RPMI8226 (cell line): ENCODE results near the gene SDK1.
"Not testable (repeated sequence)": the region's sequence is repeated elsewhere in the genome, so short reads cannot be mapped to it uniquely, and the experiment has no call there.

ENCODE experiments used
- DNase-seq: peaks from one replicate; pipeline ENCODE4 v3.0.0-alpha.2; 2015

SDK1 gene

DNA sequence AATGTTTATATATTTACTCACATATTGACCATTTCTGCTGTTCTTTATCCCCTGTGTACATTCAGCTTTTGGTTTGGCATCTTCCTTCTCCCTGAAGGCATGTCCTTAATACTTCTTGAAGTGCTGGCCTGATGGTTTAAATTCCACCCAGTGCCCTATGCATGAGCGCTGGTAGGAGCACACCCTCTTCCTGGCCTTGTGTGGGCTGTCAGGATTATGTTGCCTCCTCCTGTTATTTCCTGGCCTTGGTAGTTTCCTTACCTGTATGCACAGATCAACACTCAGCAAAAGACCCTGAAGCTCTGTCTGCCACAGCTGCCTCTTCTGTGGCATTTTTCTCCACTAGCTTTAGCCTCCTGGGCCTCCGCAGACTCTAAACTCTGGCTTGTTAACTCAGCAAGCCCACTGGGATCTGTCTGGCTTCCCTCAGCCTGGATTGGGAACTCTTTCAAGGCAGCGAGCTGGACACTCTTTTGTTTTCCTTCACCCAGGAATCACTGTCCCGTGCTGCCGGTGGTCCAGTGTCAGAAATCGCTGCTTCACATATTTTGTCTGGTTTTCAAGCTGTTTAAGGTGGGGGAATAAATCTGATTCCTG lies 595.2 kb downstream of the SDK1 start:
- DNase-seq: no peak

DNA sequence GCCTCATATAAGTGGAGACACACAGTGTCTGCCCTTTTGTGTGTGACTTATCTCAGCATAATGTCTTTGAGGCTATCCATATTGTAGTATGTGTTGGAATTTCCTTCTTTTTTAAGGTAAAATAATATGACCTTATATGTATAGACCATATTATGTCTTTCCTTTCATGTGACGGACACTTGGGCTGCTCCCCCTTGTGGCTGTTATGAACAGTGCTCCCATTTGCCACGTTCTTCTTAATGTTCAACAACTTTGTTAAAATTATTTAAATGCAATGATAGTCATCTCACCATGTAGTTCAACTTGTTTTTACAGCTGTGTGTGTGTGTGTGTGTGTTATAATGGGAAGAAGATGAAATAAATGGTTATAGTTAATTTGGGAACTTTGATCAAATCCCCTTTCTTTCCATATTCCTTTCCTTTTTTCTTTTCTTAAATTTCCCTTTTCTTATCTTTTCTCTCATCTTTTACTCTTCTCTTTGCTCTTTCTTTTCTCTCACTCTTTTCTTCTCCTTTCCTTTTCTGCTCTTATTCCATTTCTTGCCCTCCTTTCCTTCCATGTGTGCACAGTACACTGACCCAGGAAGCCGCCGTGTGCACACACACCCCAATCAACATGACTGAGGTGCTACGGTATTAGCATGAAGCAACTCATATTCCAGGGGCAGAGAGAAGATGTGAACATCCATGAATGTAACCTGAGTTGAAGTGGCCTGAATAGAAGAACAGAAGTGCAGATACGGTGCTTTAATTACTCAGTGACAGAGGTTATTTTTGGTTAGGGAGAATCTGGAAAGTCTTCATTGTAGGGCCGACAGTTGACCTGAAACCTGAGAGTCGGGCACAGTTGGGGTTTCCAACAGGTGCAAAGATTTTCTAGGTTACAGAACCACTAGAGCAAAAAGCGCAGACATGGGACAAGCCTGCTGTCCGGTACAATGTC lies 596.6 kb downstream of the SDK1 start:
- DNase-seq: peak; percentile 20

DNA sequence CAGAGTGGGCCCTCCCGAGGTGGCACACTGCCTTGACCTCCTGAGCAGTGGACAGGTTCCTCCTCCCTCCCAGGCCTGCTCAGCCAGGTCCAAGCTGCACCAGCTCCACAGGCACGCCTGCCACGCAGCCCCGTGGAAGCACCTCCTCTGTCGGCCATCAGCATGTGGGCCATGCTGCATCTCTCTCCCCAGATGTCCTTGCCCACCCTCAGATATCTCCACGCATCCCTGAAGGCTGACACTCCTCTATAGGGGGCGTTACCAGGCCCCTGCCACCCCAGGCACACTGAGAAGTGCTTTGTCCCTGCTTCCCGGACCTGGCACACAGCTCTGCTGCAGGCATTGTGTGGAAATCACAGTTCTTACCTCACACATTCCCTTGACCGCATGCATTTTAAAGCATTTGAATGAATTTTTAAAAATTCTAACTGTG lies 598.5 kb downstream of the SDK1 start:
- DNase-seq: no peak

DNA sequence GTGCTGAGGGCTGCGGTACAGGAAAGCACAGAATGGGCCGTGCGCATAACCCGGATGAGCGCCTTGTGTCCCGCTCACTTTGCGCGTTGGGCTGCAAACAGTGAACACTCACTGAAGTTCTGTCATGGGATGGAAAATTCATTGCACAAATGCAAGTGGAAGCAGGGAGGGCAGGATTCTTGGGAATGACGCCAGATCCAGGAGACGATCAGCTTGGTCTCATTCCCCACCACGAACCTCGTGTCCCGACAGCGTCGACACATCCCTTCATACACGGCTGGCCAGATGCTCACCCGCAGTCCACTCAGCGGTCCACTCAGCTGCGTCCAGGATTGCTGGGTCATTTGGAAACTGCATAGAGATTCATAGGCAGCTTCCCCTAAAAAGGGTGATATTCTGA lies 607.1 kb downstream of the SDK1 start:
- DNase-seq: no peak

DNA sequence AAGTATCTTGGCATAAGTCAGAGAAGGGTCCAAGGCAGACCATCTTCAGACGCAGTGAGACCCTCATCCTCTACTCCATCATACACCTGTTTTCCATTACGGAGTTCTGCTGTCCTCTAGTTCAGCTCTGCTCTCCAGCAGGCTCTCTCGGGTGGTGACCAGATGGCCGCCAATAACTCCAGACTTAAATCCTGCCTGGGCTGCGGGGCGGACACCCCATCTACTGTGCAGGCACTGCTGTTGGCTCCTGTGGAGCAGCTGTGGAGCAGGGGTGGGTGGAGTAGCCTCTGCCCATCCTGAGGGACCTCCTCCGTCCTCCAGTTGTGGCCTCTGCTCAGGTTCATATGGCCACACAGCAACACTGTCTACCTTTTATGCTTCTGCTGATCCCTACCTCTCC lies 608.1 kb downstream of the SDK1 start:
- no peak for DNase-seq

DNA sequence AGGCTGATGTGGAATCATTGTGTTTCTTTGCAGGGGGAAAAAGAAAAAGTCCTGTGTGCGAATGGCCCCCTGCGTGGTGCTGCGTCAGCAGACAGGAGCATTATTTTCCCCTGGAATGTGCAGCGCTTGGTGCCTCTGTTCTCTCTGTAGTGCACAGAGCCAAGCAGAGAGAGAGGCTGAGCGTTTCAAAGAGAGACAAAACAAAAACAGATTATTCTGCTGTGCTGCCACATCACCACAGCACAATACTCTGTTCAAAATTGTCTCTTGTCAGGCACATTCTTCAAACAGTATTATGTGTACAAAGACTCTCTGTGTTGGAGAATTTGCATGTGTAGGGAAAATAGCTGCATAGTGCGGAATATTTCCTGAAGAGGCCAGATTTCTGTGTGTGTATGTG lies 609.0 kb downstream of the SDK1 start:
- no peak for DNase-seq

DNA sequence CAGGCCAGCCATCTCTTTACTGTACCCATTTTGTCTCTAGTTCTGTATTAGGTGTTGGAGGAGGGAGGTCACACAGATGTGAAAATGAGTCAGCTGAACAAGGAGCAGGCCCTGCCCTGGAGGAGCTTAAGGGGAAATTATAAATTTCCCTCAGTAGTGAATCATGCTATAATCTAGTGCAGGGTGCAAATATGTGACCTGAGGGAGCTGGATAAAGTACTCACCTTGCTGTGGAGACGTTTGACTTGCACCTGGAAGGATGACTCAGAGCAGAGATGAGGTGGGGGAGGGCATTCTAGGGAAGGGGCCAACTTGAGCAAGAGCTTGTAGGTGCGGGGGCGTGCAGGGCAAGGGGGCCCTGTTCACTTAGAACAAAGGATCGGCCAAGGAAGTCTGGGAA lies 610.6 kb downstream of the SDK1 start:
- DNase-seq: no peak

DNA sequence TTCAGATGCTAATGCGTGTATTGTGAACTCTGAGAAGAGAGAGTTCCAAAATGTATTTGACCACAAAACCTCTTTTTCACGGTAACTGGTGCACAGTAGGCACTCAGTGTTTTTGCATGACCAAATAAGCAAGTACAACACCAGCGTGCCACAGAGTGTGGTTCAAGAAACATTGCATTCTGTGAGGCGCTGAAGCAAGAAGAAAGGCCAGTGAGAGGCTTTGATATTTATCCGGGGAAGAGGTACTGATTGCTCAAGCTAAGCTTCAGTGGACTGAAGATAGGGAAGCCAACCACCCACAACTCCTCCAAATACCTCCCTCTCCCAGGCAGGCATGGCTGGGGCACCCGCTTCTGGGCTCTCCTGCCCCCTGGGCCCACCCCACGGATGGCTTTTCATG lies 611.2 kb downstream of the SDK1 start:
- no peak for DNase-seq

DNA sequence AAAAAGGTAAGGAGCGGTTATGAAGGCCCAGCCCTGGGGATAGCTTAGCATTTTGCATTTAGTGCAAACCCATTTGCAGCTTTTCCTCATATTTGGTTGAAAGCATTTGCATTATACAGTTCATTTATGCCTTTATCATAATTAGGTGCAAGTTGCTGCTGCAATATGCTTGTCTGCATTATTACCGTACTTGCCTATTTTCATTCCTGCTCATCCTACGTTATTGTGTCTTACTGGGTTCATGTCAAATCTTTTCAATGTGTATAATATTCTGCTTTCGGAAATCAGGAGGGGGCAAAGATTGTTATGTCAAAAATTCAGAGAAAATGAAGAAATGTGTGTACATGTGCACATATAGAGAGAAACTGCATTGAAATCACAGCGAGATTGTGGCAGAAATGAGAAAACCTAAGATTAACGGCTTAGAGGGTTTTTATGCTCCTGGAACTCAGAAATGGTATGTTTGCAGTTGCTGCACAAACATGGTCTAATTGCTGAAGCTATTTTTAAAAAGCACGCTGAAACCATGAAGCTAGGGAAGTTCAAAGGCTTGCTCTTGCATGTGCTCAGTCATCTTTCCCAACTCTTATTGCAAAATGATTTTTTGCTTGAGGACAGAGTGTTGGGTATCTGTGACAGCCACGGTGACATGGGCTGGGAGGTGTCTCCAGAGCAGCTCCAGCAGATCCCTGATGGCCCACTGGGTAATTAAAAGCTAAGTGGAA lies 613.2 kb downstream of the SDK1 start:
- no peak for DNase-seq

DNA sequence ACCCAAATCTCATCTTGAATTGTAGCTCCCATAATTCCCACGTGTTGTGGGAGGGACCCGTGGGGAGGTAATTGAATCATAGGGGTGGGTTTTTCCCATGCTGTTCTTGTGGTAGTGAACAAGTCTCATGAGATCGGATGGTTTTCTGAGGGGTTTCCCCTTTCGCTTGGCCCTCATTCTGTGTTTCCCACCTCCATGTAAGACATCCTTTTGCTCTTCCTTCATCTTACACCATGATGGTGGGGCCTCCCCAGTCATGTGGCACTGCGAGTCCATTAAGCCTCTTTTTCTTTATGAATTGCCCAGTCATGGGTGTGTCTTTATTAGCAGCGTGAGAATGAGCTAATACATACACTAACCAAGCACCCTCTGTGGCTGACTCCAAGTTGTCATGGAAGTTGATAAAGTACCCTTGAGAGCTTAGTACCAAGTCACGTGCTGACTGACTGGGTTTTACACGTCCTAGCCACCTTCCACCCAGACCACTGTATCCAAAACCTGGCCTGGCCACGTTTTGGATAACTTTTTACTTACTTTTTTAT lies 614.4 kb downstream of the SDK1 start:
- no peak for DNase-seq

DNA sequence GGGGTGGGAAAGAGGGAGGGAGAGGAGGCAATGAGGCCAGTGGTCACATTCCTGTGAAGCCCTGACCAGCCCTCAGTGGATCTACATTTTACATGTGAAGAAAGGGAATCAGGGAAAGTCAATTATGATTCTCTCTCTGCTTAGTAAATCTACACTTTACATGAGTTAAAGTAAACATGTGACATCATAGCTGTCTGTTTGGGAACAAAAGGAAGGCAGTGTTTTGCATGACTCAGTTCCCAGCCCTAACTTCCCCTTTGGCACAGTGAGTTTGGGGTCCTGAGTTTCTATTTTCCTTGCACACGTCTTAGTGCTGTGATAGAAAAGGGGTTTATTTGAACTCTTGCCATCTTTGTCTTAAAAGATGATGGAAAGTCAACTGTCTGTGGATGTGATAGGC lies 615.1 kb downstream of the SDK1 start:
- no peak for DNase-seq

DNA sequence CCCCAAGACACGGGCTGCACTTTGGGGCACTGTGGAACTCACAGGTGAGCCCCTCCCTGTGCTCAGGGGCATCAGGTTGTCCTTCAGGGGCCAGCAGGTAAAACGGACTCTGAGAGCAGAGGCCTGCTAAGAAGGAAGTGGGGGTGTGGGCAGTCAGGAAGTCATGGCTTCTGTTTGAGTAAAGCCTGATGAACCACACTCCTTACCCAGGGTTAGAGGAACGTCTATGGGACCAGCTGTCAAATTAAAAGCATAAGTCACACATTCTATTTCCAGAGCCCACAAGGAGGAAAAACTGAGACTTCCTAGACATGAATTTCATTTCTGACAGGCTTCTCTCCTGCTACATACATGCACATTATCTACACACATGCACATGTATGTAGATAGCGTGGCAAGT lies 616.4 kb downstream of the SDK1 start:
- no peak for DNase-seq

DNA sequence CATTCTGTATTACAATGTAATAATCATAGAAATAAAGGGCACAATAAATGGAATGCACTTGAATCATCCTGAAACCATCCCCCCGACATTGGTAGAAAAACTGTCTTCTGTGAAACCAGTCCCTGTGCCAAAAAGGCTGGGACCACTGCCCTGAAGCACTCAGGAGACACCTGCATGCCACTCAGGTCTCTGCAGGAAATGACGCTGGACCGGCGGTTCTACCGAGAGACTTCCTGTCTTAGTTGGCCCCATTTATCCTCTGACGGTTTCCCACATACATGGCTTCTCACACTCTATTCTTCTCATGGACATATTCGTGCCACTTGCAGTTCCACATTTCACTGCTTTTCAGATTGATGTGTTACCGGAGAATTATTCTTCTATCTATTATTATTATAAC lies 617.5 kb downstream of the SDK1 start:
- DNase-seq: no peak

DNA sequence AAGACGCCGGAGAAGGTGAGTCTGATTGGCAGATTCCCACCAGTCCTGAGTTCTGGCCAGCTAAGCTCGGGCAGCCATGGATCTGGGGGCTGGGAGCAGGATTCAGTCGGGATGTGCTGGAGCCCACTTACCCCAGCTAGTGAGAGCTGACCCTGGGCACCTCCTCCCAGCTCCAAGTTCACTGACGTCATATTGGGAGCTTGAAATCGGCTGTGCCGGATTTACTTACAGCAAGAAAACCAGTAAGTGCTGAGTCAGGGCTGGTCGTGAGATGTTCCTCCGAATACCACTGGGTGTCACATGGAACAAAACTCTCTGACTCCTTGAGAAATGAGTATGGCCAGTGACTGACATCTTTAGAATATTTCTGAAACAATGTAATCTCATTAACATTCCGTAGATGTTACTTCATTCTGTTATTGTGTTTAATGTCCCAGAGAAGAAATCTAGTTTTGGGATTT lies 621.2 kb downstream of the SDK1 start:
- DNase-seq: peak; percentile 45

DNA sequence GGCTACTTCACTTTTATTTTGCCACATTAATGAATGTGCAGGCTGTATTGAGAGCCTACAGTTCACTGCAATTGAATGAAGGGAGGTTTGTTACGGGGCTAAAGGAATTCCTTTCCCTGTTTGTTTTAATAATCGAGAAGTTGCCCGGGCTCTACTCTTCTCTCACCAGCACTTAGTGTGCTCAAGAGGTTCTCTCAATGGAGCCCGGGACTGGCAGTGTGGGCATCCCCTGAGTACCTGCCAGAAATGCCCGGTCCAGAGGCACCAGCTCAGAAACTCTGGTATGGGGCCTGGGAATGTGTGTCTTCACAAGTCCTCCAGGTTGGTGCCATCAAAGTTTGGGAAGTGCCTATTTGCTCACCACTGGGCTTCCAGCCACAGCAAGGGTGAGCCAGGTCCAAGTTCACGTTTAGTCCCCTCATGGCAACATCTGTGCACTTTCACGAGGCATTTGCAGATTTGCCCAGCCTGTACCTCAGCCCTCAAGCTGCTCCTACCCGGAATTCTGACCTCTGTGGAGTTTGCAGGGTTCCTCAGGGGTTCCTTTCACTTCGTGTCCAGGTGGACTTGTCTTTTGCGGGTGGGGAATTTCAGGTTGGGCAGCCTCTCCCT lies 622.4 kb downstream of the SDK1 start:
- DNase-seq: no peak

DNA sequence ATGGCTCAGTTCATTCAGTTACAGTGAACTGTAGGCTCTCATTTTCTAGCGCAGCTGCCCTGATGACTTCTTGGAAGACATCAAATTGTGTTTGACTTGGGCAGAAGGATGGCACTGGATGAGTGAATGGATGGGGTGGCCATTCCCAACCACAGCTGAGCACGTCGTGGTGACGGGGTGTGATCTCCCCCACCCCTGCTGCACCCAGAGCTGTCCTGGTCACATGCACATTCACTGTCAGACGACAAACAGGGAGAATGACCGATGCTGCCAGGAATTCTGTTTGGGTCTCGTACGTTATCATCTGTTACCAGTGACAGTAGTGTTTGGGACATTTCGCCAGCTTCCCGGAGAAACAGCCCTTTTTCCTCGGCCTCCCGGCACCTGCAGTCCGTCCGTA lies 623.2 kb downstream of the SDK1 start:
- no peak for DNase-seq

DNA sequence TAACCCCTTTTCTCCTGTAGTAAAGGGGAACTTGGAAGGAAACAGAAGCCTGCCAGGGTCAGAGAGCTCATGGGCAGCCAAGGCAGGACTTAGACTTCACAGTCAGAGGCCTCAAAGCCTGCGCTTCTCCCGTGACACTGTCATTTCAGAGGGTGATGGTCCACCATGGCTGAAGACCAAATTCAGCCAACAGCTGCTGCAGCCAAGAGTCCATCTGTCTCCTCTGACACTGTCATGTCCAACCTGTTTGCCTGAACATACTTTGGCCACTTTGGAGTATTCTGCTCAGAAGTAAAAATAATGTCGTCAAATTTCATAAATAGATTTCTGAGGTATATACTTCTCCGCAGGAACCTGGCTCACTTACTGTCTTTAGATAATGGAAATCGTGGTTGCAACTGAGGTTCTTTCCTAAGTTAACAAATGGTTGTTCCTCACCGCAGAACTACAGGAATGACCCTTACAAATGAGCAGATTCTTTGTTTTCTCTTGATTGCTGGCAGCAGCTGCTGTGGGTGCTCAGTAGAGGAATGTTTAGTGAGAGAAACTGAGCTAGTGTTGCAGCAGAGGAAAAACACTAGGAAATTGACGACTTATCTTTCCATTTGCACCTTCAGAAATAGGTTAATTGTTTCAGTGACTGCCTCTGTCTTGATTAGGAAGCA lies 626.5 kb downstream of the SDK1 start:
- DNase-seq: no peak

DNA sequence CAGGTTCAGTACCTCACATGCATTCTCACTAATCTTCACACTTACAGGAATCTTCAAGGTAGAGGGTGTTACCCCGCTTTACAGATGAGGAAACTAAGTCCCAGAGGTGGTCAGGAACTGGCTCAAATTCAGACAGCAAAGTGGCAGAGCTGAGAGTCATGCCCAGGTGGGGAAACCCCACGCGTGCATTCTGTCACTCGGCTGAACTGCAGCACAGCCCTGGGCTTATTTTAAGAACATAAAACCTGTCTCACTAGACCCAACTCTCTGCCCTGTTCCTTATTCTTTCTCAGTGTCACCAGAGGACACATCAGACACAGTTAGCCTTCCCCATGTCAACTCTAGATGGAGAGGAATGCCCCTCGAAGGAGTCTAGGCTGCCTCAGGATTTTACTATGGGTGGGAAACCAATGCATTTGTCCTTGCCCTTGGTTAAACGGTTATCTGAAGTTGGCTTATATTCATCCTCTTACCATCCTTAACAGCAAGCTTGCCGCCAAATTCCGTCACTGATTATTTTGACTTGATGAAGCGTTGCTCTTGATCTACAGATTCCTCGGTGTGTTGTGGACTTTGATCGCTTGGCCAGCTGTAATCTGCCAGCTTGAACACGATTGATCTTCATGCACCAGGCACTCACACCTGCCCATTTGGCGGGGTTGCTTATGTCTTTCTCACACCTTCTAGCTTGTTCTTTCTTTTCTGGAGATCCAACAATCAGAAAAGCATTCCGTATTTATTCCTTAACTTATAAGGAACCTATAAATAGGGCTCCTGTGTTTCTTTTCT lies 627.9 kb downstream of the SDK1 start:
- no peak for DNase-seq

DNA sequence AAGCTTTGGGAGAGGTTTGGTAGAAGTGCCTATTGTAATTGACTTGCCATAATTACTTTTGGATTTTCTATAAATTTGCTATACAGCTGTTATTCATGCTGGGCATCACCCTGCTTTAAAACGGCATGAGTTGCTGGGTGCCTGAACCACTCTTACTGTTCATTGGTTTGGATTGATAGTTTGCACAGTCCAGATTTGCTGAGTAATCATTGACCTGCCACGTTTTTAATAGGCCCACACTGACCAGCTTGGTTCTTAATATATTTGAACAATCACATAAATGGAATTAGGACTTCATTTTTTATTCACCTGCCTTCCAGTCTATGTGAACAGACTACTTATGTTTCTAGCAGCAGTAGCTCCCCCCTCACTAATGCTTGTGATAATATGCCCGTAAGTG lies 630.8 kb downstream of the SDK1 start:
- DNase-seq: no peak

DNA sequence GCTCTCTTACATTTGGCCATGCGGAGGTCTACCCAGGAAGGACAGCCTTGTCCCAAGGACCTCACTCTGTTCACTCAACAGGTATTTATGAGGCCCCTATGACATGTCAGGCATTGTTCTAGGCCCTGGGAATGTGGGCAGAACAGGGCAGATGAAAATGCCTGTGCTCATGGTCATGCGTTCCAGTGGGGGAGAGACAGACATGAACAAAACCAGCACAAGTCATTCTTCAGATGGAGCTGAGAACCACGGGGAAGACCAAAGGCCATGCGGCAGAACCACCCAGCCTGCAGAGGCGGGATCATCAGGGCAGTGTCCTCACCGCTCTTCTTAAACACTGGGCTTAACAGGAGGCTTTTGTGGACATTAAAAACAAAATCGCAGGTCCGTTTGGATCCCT lies 636.1 kb downstream of the SDK1 start:
- DNase-seq: no peak

DNA sequence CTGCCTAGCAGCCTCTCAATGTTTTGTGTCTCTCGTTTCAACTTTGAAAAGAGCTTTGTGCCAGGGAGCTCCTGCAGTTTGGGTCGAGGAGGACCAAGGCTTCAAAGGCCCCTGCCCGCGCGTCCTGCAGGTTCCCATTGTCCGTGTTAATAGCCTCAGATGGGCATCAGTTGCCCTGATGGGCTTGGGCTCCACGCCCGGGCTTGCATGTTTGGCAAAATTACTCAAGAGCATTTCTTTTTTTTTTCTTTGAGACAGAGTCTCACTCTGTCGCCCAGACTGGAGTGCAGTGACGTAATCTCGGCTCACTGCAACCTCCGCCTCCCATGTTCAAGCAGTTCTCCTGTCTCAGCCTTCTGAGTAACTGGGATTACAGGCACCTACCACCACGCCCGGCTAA lies 636.6 kb downstream of the SDK1 start:
- no peak for DNase-seq

DNA sequence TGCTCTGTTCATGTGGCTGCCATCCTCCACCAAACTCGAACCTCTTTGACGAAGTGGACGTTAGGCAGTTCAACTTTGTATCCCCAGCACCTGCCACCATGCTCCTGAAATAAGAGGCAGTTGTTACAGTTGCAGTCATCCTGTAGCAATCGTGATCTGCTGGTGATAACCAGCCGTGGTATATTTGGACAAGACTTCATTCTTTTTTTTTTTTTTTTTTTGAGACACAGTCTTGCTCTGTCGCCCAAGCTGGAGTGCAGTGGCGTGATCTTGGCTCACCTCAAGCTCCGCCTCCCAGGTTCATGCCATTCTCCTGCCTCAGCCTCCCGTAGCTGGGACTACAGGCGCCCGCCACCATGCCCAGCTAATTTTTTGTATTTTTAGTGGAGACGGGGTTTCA lies 640.7 kb downstream of the SDK1 start:
- DNase-seq: not testable (repeated sequence)
